HL-60 (cell line): ENCODE measurements around the gene RHOB.
A peak's percentile ranks its signal among the peaks of the same experiment; 100 is the strongest.

ENCODE experiments used
- DNase-seq, 2 experiments: peaks; one replicate each; pipeline ENCODE4 v3.0.0-alpha.2; 2010 to 2020; ENCODE audit warnings: low read depth in 1 of 2, low spot score in 1 of 2
- H3K27ac ChIP-seq: fragments of 250-450 bp; sonication (Bioruptor Pico); replicated peaks from 2 replicates; pipeline ENCODE4 v1.5.1; 2020; ENCODE audit warnings: mild to moderate bottlenecking, moderate library complexity
- H3K27me3 ChIP-seq: fragments of 250-450 bp; sonication (Bioruptor Pico); 2 replicates; pipeline ENCODE4 v1.5.1; 2021; ENCODE audit warnings: mild to moderate bottlenecking, moderate library complexity; ENCODE audit not compliant: insufficient read depth, poor library complexity, severe bottlenecking
- H3K4me3 ChIP-seq: replicated peaks from 2 replicates; pipeline ENCODE4 v1.5.1; 2011; ENCODE audit warnings: mild to moderate bottlenecking, control low read depth, low read length; ENCODE audit not compliant: insufficient read depth
- CTCF ChIP-seq: IDR thresholded peaks from one replicate; pipeline ENCODE4 v1.5.1; 2011; ENCODE audit warnings: low read length, control low read depth, inconsistent platforms; ENCODE audit not compliant: insufficient read depth
- GABPA ChIP-seq: IDR thresholded peaks from 2 replicates; pipeline ENCODE4 v1.6.1; 2012; ENCODE audit warnings: low read depth
- POLR2AphosphoS5 ChIP-seq: IDR thresholded peaks from 2 replicates; pipeline ENCODE4 v1.6.1; 2012; ENCODE audit warnings: low read depth
- REST ChIP-seq: IDR thresholded peaks from 2 replicates; pipeline ENCODE4 v1.6.1; 2012; ENCODE audit warnings: low read depth; ENCODE audit not compliant: insufficient replicate concordance
- SPI1 ChIP-seq: IDR thresholded peaks from 2 replicates; pipeline ENCODE4 v1.6.1; 2012; ENCODE audit warnings: low read depth, mild to moderate bottlenecking, borderline replicate concordance
- long read RNA-seq: library from polyadenylated mRNA; unstranded; transcript quantifications from one replicate; pipeline ENCODE4 v2.0.0, GENCODE V29; 2020

The RHOB gene
- long read RNA-seq, result 0 reads

- H3K27ac ChIP-seq, result no peak within 1 kb of the TSS
- peak; percentile 81 to 92 for DNase-seq
- H3K27me3 ChIP-seq, result peaks cover 18% of the 10 kb centered on the region
- TF ChIP-seq REST, result no peak
- TF ChIP-seq POLR2AphosphoS5, result peak; percentile 72; the same call in 1 of the 2 replicates
- peak within 1 kb of the TSS; percentile 33 for H3K4me3 ChIP-seq
Measured at GRCh38 chr2:20446917-20447436, at the start of gene RHOB. TSS of gene RHOB (plus strand) at chr2:20447074. CDS start at chr2:20447466, 392 bp downstream.

DNA sequence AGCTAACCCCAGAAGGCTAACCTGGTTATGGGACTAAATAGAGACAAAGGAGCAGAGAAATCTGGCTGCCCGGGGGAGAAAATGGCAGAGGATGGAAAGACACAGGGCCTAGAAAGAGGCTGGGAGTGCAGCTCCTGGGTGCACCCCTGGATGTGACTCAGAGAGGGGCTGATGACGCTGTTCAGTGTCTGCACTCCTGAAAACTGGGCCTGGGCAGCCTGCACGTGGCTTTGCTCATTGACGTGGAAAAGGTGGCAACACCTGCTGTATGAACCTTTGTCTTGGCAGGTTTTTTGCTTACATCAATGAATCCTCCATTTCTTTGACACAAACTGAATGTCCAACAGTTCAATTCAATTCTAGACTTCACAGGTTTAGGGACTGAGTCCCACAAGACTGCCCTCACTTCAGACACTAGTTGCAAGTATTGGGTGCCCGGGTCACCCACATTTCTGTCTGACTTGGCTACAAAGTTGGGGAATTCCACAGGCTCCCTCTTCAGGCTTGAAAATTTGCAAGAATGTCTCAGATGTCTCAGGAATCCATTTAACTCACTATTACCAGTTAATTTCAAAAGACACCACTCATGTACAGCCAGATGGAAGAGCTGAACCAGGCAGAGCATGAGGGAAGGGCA is 48.9 kb upstream of the RHOB start:
- Histone ChIP-seq H3K27me3 (no peaks in the 10 kb centered on the region), H3K4me3 (no peak overlapping the region), H3K27ac (no peak overlapping the region)
- TF ChIP-seq GABPA, result no peak
- no peak for TF ChIP-seq REST
- no peak for DNase-seq

DNA sequence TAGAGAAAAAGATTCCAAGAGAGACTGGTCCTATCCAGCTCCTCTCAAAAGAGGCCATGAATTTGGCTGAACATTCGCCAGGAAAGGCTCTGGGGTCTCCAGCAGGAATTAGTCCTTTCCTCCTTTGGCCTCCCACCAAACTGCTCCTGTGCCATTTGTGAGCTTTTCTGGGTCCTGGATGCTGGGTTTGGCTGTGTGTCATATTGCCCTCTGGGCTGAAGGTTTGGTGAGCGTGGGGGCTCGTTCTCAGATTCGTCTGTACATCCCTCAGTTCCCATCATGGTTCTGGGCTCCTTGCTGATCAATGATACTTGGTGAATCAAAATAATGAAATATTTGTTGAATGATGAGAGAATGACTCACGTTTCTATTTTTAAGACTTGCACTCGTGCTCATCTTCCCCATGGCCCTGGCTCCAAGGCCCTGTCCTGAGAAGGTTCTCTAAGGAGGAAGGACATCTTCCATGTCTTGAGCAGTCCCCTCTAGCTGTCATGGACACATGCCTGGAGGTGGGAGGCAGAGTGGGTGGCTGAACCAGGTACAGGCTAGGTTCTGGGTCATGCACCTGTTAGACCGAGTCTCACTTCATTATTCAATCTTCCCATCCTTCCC is 47.8 kb upstream of the RHOB start:
- no peak for TF ChIP-seq REST
- no peak for TF ChIP-seq SPI1
- TF ChIP-seq POLR2AphosphoS5, result no peak
- no peak for TF ChIP-seq GABPA
- TF ChIP-seq CTCF, result no peak
- H3K4me3 ChIP-seq, result no peak overlapping the region
- DNase-seq, result no peak
- no peak overlapping the region for H3K27ac ChIP-seq
- H3K27me3 ChIP-seq, result no peaks in the 10 kb centered on the region

- no peaks in the 10 kb centered on the region for H3K27me3 ChIP-seq
- no peak overlapping the region for H3K4me3 ChIP-seq
- no peak for DNase-seq
- H3K27ac ChIP-seq, result no peak overlapping the region
- no peak for TF ChIP-seq SPI1
- TF ChIP-seq POLR2AphosphoS5, result no peak
- no peak for TF ChIP-seq GABPA
- no peak for TF ChIP-seq REST
- TF ChIP-seq CTCF, result no peak
Measured at GRCh38 chr2:20400306-20400705, 46.6 kb upstream of the RHOB start.
